Measurements from ENCODE around the gene IFT80.

DNA sequence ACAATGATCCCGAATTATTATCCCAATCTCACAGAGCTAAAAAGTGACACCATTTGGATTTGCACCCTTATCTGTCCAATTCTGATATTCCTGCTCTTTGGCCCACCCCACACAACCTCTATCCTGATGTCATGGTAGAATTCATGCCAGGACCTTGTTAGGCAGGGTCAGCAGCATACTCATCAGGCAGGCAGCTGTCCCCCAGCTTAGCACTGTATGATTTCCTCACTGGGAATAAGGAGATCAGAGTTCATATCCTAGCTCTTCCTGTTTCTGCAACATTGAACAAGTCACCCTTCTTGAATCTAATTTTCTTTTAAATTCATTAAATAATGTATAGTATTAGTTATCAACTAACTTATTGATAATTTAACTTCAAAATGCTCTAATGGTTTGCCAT is 185.8 kb downstream of the IFT80 start:
- TF ChIP-seq, protein P1, sequence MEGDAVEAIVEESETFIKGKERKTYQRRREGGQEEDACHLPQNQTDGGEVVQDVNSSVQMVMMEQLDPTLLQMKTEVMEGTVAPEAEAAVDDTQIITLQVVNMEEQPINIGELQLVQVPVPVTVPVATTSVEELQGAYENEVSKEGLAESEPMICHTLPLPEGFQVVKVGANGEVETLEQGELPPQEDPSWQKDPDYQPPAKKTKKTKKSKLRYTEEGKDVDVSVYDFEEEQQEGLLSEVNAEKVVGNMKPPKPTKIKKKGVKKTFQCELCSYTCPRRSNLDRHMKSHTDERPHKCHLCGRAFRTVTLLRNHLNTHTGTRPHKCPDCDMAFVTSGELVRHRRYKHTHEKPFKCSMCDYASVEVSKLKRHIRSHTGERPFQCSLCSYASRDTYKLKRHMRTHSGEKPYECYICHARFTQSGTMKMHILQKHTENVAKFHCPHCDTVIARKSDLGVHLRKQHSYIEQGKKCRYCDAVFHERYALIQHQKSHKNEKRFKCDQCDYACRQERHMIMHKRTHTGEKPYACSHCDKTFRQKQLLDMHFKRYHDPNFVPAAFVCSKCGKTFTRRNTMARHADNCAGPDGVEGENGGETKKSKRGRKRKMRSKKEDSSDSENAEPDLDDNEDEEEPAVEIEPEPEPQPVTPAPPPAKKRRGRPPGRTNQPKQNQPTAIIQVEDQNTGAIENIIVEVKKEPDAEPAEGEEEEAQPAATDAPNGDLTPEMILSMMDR (IDR thresholded peaks at IDR 0.05) = no peak
- TF ChIP-seq POLR2A (IDR thresholded peaks at IDR 0.05) (no peak), POLR2AphosphoS5 (IDR thresholded peaks at IDR 0.05) (no peak)
